ENCODE measurements around the gene TRAPPC5.

The TRAPPC5 gene

DNA sequence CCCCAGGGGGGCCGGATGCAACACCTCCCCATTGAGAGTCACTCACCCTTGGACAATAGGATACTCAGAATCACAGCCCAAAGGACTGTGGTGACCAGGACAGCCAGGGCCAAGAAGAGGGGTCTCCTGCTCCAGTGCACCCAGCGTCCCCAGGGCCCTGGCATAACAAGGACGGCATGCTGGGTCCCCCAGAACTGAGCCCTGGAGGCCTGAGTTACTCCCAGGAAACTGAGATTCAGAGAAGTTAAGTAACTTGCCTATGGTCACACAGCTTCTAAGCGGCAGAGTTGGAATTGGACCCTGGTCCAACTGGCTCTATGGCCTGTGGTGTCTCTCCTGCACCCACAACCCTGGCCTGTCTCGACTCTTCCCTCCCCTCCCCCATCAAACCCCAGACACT lies 51.0 kb downstream of the TRAPPC5 start:
- H3K27me3 ChIP-seq (ENCODE audit: low read depth, low read length), result peaks cover 58% of the 10 kb centered on the region
- H2AFZ ChIP-seq (ENCODE audit: low read depth, low read length), result no peak overlapping the region
- H3K4me3 ChIP-seq (ENCODE audit: low read length), result no peak overlapping the region
- H3K9me3 ChIP-seq (ENCODE audit: insufficient read depth, low read length), result no peaks in the 10 kb centered on the region
- H3K79me2 ChIP-seq (ENCODE audit: low read length), result no peaks in the 10 kb centered on the region
- H3K36me3 ChIP-seq (replicated peaks; ENCODE audit: low read depth, low read length), result no peaks in the 10 kb centered on the region
- no peak overlapping the region for H3K27ac ChIP-seq (ENCODE audit: low read length)
- no peaks in the 10 kb centered on the region for H3K4me1 ChIP-seq (ENCODE audit: low read length)
- no peaks in the 10 kb centered on the region for H4K20me1 ChIP-seq (ENCODE audit: insufficient read depth, low read length)
- no peak overlapping the region for H3K9ac ChIP-seq (ENCODE audit: low read length)
- no peak overlapping the region for H3K4me2 ChIP-seq (ENCODE audit: low read length)
- no peak for TF ChIP-seq EZH2phosphoT487 (IDR thresholded peaks at IDR 0.05; ENCODE audit: low read depth)
- TF ChIP-seq, protein P1, sequence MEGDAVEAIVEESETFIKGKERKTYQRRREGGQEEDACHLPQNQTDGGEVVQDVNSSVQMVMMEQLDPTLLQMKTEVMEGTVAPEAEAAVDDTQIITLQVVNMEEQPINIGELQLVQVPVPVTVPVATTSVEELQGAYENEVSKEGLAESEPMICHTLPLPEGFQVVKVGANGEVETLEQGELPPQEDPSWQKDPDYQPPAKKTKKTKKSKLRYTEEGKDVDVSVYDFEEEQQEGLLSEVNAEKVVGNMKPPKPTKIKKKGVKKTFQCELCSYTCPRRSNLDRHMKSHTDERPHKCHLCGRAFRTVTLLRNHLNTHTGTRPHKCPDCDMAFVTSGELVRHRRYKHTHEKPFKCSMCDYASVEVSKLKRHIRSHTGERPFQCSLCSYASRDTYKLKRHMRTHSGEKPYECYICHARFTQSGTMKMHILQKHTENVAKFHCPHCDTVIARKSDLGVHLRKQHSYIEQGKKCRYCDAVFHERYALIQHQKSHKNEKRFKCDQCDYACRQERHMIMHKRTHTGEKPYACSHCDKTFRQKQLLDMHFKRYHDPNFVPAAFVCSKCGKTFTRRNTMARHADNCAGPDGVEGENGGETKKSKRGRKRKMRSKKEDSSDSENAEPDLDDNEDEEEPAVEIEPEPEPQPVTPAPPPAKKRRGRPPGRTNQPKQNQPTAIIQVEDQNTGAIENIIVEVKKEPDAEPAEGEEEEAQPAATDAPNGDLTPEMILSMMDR (IDR thresholded peaks at IDR 0.05; ENCODE audit: low read depth, low read length), result no peak

DNA sequence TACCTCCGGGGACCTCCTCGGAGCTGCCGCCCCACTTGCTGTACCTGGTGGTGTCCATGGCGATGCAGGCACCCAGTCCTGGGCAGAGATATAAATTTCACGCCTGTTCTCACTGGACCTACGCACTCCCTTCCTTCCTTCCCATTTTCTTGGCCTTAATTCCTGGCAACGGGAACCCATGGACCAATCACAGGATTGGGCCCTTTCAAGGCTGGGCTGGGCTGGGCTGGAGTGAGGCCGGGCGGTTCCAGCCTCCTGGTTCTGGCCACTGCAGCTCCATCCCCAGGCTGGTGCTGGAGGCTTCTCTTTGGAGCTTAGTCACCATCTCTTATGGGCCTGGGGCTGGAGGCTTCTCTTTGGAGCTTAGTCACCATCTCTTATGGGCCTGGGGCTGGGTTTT lies 51.4 kb downstream of the TRAPPC5 start, which contains the start of gene CLEC4G:
Gene CLEC4G, minus strand, starts transcription at position 66 of the 400 bp plus-strand sequence. Its CDS starts 8 bp downstream, at position 58.
- no peaks in the 10 kb centered on the region for H3K79me2 ChIP-seq (ENCODE audit: low read length)
- H4K20me1 ChIP-seq (ENCODE audit: insufficient read depth, low read length), result no peaks in the 10 kb centered on the region
- no peaks in the 10 kb centered on the region for H3K9me3 ChIP-seq (ENCODE audit: insufficient read depth, low read length)
- H3K36me3 ChIP-seq (replicated peaks; ENCODE audit: low read depth, low read length), result no peaks in the 10 kb centered on the region
- TF ChIP-seq EZH2phosphoT487 (IDR thresholded peaks at IDR 0.05; ENCODE audit: low read depth), result no peak
- TF ChIP-seq, protein P1 (IDR thresholded peaks at IDR 0.05; ENCODE audit: low read depth, low read length), result no peak
- peaks cover 56% of the 10 kb centered on the region for H3K27me3 ChIP-seq (ENCODE audit: low read depth, low read length)
- no peak within 1 kb of the TSS for H3K4me2 ChIP-seq (ENCODE audit: low read length)
- H3K27ac ChIP-seq (ENCODE audit: low read length), result no peak within 1 kb of the TSS
- no peak within 1 kb of the TSS for H3K4me3 ChIP-seq (ENCODE audit: low read length)
- H3K4me1 ChIP-seq (ENCODE audit: low read length), result no peaks in the 10 kb centered on the region
- H3K9ac ChIP-seq (ENCODE audit: low read length), result no peak within 1 kb of the TSS
- H2AFZ ChIP-seq (ENCODE audit: low read depth, low read length), result no peak within 1 kb of the TSS

DNA sequence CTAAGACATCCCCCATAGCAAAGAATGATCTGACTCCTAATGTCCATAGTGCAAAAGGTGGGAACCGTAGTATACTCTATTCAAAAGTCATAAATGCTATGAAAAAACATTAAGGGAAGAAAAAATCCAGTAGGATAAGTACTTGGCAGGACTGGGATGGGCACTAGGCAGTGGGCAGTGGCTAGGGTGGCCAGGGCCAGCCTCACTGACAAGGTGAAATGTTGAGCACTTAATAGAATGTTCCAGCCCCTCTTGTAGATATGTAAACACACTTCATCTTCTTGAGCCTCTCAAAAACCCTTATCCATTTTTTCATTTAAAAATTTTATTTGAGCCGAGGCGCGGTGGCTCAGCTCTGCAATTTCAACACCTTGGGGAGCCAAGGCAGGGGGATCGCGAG lies 52.7 kb downstream of the TRAPPC5 start:
- H3K4me1 ChIP-seq (ENCODE audit: low read length), result no peaks in the 10 kb centered on the region

DNA sequence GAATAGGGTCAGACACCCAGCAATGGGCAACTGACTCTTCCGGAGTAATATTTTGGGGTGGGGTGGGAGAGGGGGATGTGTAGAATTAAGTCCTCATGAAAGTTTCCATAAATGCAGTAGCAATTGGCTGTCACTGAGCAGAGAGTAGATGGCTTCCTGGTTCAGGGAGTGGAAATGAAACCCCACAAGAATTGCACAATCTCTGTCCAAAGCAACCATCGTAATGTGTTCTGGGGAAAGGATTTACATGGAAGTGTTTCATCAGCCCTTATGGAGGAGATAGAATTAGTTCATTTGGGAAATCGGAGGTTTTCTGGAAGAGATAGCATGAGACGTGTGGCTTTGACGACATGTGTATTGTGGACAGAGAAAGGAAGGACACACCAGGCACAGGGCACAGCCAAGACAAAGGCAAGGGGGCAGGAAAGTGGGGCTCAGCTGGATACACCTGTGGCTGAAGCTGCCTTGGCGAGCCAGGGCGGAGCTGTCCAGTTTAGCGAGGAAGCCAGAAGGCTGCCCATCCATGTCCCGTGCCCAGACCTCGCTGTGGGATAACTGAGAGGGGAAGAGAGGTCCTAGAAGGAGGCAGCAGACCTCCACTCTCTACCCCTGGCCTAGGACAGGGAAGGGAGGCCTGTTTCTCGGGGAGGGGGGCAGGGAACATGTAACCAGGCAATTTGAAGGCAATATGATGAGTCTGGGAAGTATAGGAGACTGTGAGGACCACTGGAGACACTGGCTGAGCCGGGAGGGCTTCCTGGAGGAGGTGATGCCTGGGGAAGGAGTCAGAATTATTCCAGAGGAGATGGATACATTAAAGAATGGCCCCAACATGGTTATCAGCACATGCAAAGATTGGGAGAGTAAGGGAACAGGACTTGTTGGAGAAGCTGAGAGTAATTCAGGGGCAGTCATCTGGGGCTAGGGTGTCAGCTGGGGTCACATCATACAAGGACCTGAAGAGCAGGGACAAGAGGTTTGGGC lies 53.9 kb downstream of the TRAPPC5 start:
- Histone ChIP-seq H3K9ac (ENCODE audit: low read length) (no peak overlapping the region), H3K79me2 (ENCODE audit: low read length) (no peaks in the 10 kb centered on the region), H3K27me3 (ENCODE audit: low read depth, low read length) (peaks cover 50% of the 10 kb centered on the region), H4K20me1 (ENCODE audit: insufficient read depth, low read length) (peaks cover 4% of the 10 kb centered on the region; the same call in 1 of the 2 replicates), H3K4me2 (ENCODE audit: low read length) (no peak overlapping the region), H3K4me1 (ENCODE audit: low read length) (no peaks in the 10 kb centered on the region), H3K4me3 (ENCODE audit: low read length) (no peak overlapping the region), H3K27ac (ENCODE audit: low read length) (no peak overlapping the region), H3K36me3 (replicated peaks; ENCODE audit: low read depth, low read length) (no peaks in the 10 kb centered on the region), H2AFZ (ENCODE audit: low read depth, low read length) (no peak overlapping the region), H3K9me3 (ENCODE audit: insufficient read depth, low read length) (no peaks in the 10 kb centered on the region)
- no peak for TF ChIP-seq EZH2phosphoT487 (IDR thresholded peaks at IDR 0.05; ENCODE audit: low read depth)
- TF ChIP-seq, protein P1 (IDR thresholded peaks at IDR 0.05; ENCODE audit: low read depth, low read length), result no peak

More for the DNA sequence above, 52.7 kb downstream of the TRAPPC5 start:
- H2AFZ ChIP-seq (ENCODE audit: low read depth, low read length), result no peak overlapping the region
- no peak overlapping the region for H3K4me3 ChIP-seq (ENCODE audit: low read length)
- TF ChIP-seq, protein P1 (IDR thresholded peaks at IDR 0.05; ENCODE audit: low read depth, low read length), result no peak
- no peak for TF ChIP-seq EZH2phosphoT487 (IDR thresholded peaks at IDR 0.05; ENCODE audit: low read depth)
- no peak overlapping the region for H3K9ac ChIP-seq (ENCODE audit: low read length)
- H3K79me2 ChIP-seq (ENCODE audit: low read length), result no peaks in the 10 kb centered on the region
- no peak overlapping the region for H3K4me2 ChIP-seq (ENCODE audit: low read length)
- H4K20me1 ChIP-seq (ENCODE audit: insufficient read depth, low read length), result no peaks in the 10 kb centered on the region
- H3K36me3 ChIP-seq (replicated peaks; ENCODE audit: low read depth, low read length), result no peaks in the 10 kb centered on the region
- no peak overlapping the region for H3K27ac ChIP-seq (ENCODE audit: low read length)
- peaks cover 52% of the 10 kb centered on the region for H3K27me3 ChIP-seq (ENCODE audit: low read depth, low read length)
- no peaks in the 10 kb centered on the region for H3K9me3 ChIP-seq (ENCODE audit: insufficient read depth, low read length)

All from OCI-LY3 (cell line).